Measurements from ENCODE around the gene PARD3B. TPM values are rescaled to one million over a fixed set of nuclear protein-coding genes. Genes with fewer than 3 reads are reported as not detected.

Gene PARD3B
- total and polyA plus RNA-seq, 2 experiments from 2014 or later, result 4.3 to 8.5 TPM

- Histone ChIP-seq H3K27ac (no peak overlapping the region), H3K4me3 (no peak overlapping the region), H3K9me3 (ENCODE audit: low read depth) (no peaks in the 10 kb centered on the region), H3K4me1 (ENCODE audit: low read depth) (no peaks in the 10 kb centered on the region), H3K27me3 (no peaks in the 10 kb centered on the region), H3K36me3 (no peaks in the 10 kb centered on the region)
- DNase-seq (ENCODE audit: low read depth in 1 of 2, low spot score in 1 of 2), result no peak
- TF ChIP-seq CTCF (IDR thresholded peaks at IDR 0.05; ENCODE audit: low read depth, low read length), result no peak
Observed at GRCh38 chr2:205180730-205181129, 635.5 kb downstream of the PARD3B start.

DNA sequence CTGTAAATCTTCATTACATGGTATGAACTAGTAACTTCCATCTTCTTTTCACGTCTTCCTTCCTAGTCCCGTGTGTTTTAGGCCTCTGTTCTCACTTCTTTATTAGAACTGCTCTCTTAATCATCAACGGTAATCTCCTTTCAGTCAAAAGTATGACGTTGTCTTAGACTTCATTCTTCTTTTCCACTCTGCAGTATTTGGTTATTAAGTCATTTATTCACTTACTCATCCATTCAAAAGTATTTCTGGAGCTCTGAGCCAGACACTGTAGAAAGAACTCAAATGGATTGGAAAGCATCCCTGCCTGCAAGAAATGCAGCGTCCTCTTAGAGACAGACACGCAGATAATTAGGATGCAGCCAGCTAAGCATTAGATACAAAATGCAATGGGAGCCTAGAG, 642.5 kb downstream of the PARD3B start:
- Histone ChIP-seq H3K36me3 (no peaks in the 10 kb centered on the region), H3K9me3 (ENCODE audit: low read depth) (no peaks in the 10 kb centered on the region), H3K4me3 (no peak overlapping the region), H3K4me1 (ENCODE audit: low read depth) (peaks cover 10% of the 10 kb centered on the region), H3K27ac (no peak overlapping the region), H3K27me3 (no peaks in the 10 kb centered on the region)
- no peak for TF ChIP-seq CTCF (IDR thresholded peaks at IDR 0.05; ENCODE audit: low read depth, low read length)
- DNase-seq (ENCODE audit: low read depth in 1 of 2, low spot score in 1 of 2), result no peak

- Histone ChIP-seq H3K9me3 (ENCODE audit: low read depth) (no peaks in the 10 kb centered on the region), H3K27ac (no peak overlapping the region), H3K27me3 (no peaks in the 10 kb centered on the region), H3K4me1 (ENCODE audit: low read depth) (peaks cover 10% of the 10 kb centered on the region), H3K36me3 (no peaks in the 10 kb centered on the region), H3K4me3 (no peak overlapping the region)
- peak in 1 of 2 donors; percentile 96 for DNase-seq (ENCODE audit: low read depth in 1 of 2, low spot score in 1 of 2)
- TF ChIP-seq CTCF (IDR thresholded peaks at IDR 0.05; ENCODE audit: low read depth, low read length), result no peak
Observed at GRCh38 chr2:205188239-205189138, 643.2 kb downstream of the PARD3B start.

- TF ChIP-seq CTCF (IDR thresholded peaks at IDR 0.05; ENCODE audit: low read depth, low read length), result no peak
Observed at GRCh38 chr2:205189301-205189700, 644.0 kb downstream of the PARD3B start.

GRCh38 chr2:205190528-205190927, 645.3 kb downstream of the PARD3B start:
- no peak for TF ChIP-seq CTCF (IDR thresholded peaks at IDR 0.05; ENCODE audit: low read depth, low read length)
- no peak for DNase-seq (ENCODE audit: low read depth in 1 of 2, low spot score in 1 of 2)
- H3K27me3 ChIP-seq, result no peaks in the 10 kb centered on the region
- peaks cover 10% of the 10 kb centered on the region for H3K4me1 ChIP-seq (ENCODE audit: low read depth)
- H3K36me3 ChIP-seq, result no peaks in the 10 kb centered on the region
- H3K27ac ChIP-seq, result no peak overlapping the region
- H3K4me3 ChIP-seq, result no peak overlapping the region
- H3K9me3 ChIP-seq (ENCODE audit: low read depth), result no peaks in the 10 kb centered on the region

More at GRCh38 chr2:205189301-205189700, 644.0 kb downstream of the PARD3B start:
- Histone ChIP-seq H3K27me3 (no peaks in the 10 kb centered on the region), H3K4me1 (ENCODE audit: low read depth) (peaks cover 10% of the 10 kb centered on the region), H3K36me3 (no peaks in the 10 kb centered on the region), H3K4me3 (no peak overlapping the region), H3K9me3 (ENCODE audit: low read depth) (no peaks in the 10 kb centered on the region), H3K27ac (no peak overlapping the region)
- no peak for DNase-seq (ENCODE audit: low read depth in 1 of 2, low spot score in 1 of 2)
